WTC11 (cell line): Measurements from ENCODE around the gene AGBL1. TPM values are rescaled to one million over a fixed set of nuclear protein-coding genes. Genes with fewer than 3 reads are reported as not detected.

Source experiments
- ATAC-seq: fragments of 200-7000 bp; cut with Tn5 transposase; 2 replicates; pipeline ENCODE4 v1.10.0; 2021; ENCODE audit warnings: mild to moderate bottlenecking, moderate library complexity
- CTCF ChIA-PET: fragments of 300-600 bp; sonication (Branson Sonifier 250); formaldehyde crosslinking; loops from one replicate; lab custom pipeline; 2021; ENCODE audit warnings: antibody characterized with exemption; lab: Charles Lee
- POLR2A ChIA-PET: fragments of 350-600 bp; sonication (Branson Sonifier 250); formaldehyde crosslinking; loops from one replicate; lab custom pipeline; 2021; ENCODE audit warnings: antibody characterized with exemption; lab: Charles Lee
- DNase-seq: peaks from one replicate; pipeline ENCODE4 v3.0.0; 2021; ENCODE audit warnings: low spot score
- H3K27ac Mint-ChIP-seq: 2 replicates; pipeline ENCODE4 v1.8.0; 2021; ENCODE audit warnings: mixed read lengths
- H3K27me3 Mint-ChIP-seq: 2 replicates; pipeline ENCODE4 v1.8.0; 2021; ENCODE audit warnings: low read depth, mild to moderate bottlenecking, moderate library complexity, mixed read lengths
- H3K36me3 Mint-ChIP-seq: 2 replicates; pipeline ENCODE4 v1.8.0; 2021; ENCODE audit warnings: mixed read lengths
- H3K4me1 Mint-ChIP-seq: 2 replicates; pipeline ENCODE4 v1.8.0; 2022; ENCODE audit warnings: mixed read lengths
- H3K4me3 Mint-ChIP-seq: 2 replicates; pipeline ENCODE4 v1.8.0; 2021; ENCODE audit warnings: mild to moderate bottlenecking, moderate library complexity, mixed read lengths
- H3K9me3 Mint-ChIP-seq: 2 replicates; pipeline ENCODE4 v1.8.0; 2021; ENCODE audit warnings: mixed read lengths
- ARID4B ChIP-seq: sonication (generic); formaldehyde crosslinking; IDR thresholded peaks from 2 replicates; pipeline ENCODE4 v1.8.0; 2023; ENCODE audit warnings: missing genetic modification reagents, mild to moderate bottlenecking, borderline replicate concordance
- CDX4 ChIP-seq: fragments of 250-450 bp; sonication (Bioruptor Pico); IDR thresholded peaks from 2 replicates; pipeline ENCODE4 v1.9.0; 2021; ENCODE audit warnings: moderate library complexity, mild to moderate bottlenecking, inconsistent platforms, borderline replicate concordance
- ESRRA ChIP-seq: sonication (generic); formaldehyde crosslinking; IDR thresholded peaks from 2 replicates; pipeline ENCODE4 v1.8.1; 2022; ENCODE audit warnings: mild to moderate bottlenecking, missing genetic modification reagents, borderline replicate concordance
- FOXK1 ChIP-seq: sonication (generic); formaldehyde crosslinking; IDR thresholded peaks from 2 replicates; pipeline ENCODE4 v1.8.0; 2022; ENCODE audit warnings: mild to moderate bottlenecking, moderate library complexity, missing genetic modification reagents
- FOXP1 ChIP-seq: sonication (generic); formaldehyde crosslinking; IDR thresholded peaks from 2 replicates; pipeline ENCODE4 v1.8.0; 2022; ENCODE audit warnings: missing genetic modification reagents, mild to moderate bottlenecking, moderate library complexity, borderline replicate concordance
- HMGA2 ChIP-seq: fragments of 250-450 bp; sonication (Bioruptor Pico); IDR thresholded peaks from 2 replicates; pipeline ENCODE4 v1.4.0; 2021; ENCODE audit warnings: mild to moderate bottlenecking, moderate library complexity
- IRF2 ChIP-seq: sonication (generic); formaldehyde crosslinking; IDR thresholded peaks from 2 replicates; pipeline ENCODE4 v1.8.0; 2022; ENCODE audit warnings: low read depth, missing genetic modification reagents, borderline replicate concordance
- MYBL2 ChIP-seq: sonication (generic); formaldehyde crosslinking; IDR thresholded peaks from 2 replicates; pipeline ENCODE4 v1.8.1; 2023; ENCODE audit warnings: mild to moderate bottlenecking, moderate library complexity, missing genetic modification reagents
- NR1H2 ChIP-seq: sonication (generic); formaldehyde crosslinking; IDR thresholded peaks from 2 replicates; pipeline ENCODE4 v1.9.0; 2021; ENCODE audit warnings: mild to moderate bottlenecking, moderate library complexity, missing genetic modification reagents
- NR3C1 ChIP-seq: sonication (generic); formaldehyde crosslinking; conservative IDR thresholded peaks from 2 replicates; pipeline ENCODE4 v1.8.1; 2023; ENCODE audit warnings: low read depth, mild to moderate bottlenecking, missing genetic modification reagents
- ZNF138 ChIP-seq: sonication (generic); formaldehyde crosslinking; conservative IDR thresholded peaks from 2 replicates; pipeline ENCODE4 v1.8.1; 2022; ENCODE audit warnings: mild to moderate bottlenecking, moderate library complexity, missing genetic modification reagents
- ZNF263 ChIP-seq: sonication (generic); formaldehyde crosslinking; IDR thresholded peaks from 2 replicates; pipeline ENCODE4 v1.8.1; 2022; ENCODE audit warnings: low read depth, mild to moderate bottlenecking, moderate library complexity, missing genetic modification reagents
- total RNA-seq: library from RNA; stranded (reverse); gene quantifications from 3 replicates; pipeline ENCODE4 v1.2.3, GENCODE V29; 2021
- TF ChIP-seq, protein P1 (sequence below): fragments of 250-450 bp; sonication (Bioruptor Pico); IDR thresholded peaks from 2 replicates; pipeline ENCODE4 v1.9.0; 2021; ENCODE audit warnings: mild to moderate bottlenecking
- TF ChIP-seq, protein P2 (sequence below): sonication (generic); formaldehyde crosslinking; IDR thresholded peaks from 2 replicates; pipeline ENCODE4 v1.8.0; 2022; ENCODE audit warnings: mild to moderate bottlenecking, missing genetic modification reagents
- TF ChIP-seq, protein P3 (sequence below): sonication (generic); formaldehyde crosslinking; IDR thresholded peaks from 2 replicates; pipeline ENCODE4 v1.8.0; 2022; ENCODE audit warnings: mild to moderate bottlenecking, missing genetic modification reagents
- TF ChIP-seq, protein P4 (sequence below): sonication (generic); formaldehyde crosslinking; IDR thresholded peaks from 2 replicates; pipeline ENCODE4 v1.8.0; 2023; ENCODE audit warnings: mild to moderate bottlenecking, missing genetic modification reagents

AGBL1 gene
- total RNA-seq, 1 experiment from 2014 or later, result not detected

- Mint-ChIP-seq H3K4me1 (no peaks in the 10 kb centered on the region), H3K4me3 (no peak overlapping the region), H3K9me3 (peaks cover 4% of the 10 kb centered on the region), H3K36me3 (no peaks in the 10 kb centered on the region), H3K27ac (no peak overlapping the region), H3K27me3 (no peaks in the 10 kb centered on the region)
- no peak for TF ChIP-seq ZNF263 (CRISPR knock-in tag)
- no peak for TF ChIP-seq NR3C1 (CRISPR knock-in tag)
- TF ChIP-seq, protein P1, sequence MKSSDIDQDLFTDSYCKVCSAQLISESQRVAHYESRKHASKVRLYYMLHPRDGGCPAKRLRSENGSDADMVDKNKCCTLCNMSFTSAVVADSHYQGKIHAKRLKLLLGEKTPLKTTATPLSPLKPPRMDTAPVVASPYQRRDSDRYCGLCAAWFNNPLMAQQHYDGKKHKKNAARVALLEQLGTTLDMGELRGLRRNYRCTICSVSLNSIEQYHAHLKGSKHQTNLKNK (CRISPR knock-in tag), result no peak
- TF ChIP-seq ESRRA (CRISPR knock-in tag), result no peak
- TF ChIP-seq, protein P2, sequence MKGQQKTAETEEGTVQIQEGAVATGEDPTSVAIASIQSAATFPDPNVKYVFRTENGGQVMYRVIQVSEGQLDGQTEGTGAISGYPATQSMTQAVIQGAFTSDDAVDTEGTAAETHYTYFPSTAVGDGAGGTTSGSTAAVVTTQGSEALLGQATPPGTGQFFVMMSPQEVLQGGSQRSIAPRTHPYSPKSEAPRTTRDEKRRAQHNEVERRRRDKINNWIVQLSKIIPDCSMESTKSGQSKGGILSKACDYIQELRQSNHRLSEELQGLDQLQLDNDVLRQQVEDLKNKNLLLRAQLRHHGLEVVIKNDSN (CRISPR knock-in tag), result no peak
- TF ChIP-seq HMGA2 (CRISPR knock-in tag), result no peak
- no peak for TF ChIP-seq ARID4B
- no peak for TF ChIP-seq MYBL2 (CRISPR knock-in tag)
- no peak for TF ChIP-seq FOXP1 (CRISPR knock-in tag)
- TF ChIP-seq NR1H2 (CRISPR knock-in tag), result no peak
- TF ChIP-seq FOXK1 (CRISPR knock-in tag), result no peak
- no peak for TF ChIP-seq CDX4
- TF ChIP-seq ZNF138 (CRISPR knock-in tag), result no peak
- TF ChIP-seq, protein P3, sequence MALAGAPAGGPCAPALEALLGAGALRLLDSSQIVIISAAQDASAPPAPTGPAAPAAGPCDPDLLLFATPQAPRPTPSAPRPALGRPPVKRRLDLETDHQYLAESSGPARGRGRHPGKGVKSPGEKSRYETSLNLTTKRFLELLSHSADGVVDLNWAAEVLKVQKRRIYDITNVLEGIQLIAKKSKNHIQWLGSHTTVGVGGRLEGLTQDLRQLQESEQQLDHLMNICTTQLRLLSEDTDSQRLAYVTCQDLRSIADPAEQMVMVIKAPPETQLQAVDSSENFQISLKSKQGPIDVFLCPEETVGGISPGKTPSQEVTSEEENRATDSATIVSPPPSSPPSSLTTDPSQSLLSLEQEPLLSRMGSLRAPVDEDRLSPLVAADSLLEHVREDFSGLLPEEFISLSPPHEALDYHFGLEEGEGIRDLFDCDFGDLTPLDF (CRISPR knock-in tag), result no peak
- TF ChIP-seq, protein P4, sequence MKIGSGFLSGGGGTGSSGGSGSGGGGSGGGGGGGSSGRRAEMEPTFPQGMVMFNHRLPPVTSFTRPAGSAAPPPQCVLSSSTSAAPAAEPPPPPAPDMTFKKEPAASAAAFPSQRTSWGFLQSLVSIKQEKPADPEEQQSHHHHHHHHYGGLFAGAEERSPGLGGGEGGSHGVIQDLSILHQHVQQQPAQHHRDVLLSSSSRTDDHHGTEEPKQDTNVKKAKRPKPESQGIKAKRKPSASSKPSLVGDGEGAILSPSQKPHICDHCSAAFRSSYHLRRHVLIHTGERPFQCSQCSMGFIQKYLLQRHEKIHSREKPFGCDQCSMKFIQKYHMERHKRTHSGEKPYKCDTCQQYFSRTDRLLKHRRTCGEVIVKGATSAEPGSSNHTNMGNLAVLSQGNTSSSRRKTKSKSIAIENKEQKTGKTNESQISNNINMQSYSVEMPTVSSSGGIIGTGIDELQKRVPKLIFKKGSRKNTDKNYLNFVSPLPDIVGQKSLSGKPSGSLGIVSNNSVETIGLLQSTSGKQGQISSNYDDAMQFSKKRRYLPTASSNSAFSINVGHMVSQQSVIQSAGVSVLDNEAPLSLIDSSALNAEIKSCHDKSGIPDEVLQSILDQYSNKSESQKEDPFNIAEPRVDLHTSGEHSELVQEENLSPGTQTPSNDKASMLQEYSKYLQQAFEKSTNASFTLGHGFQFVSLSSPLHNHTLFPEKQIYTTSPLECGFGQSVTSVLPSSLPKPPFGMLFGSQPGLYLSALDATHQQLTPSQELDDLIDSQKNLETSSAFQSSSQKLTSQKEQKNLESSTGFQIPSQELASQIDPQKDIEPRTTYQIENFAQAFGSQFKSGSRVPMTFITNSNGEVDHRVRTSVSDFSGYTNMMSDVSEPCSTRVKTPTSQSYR (CRISPR knock-in tag), result no peak
- TF ChIP-seq IRF2 (CRISPR knock-in tag), result no peak
- ATAC-seq (no peak), DNase-seq (no peak)
- ChIA-PET CTCF (no interaction called here), POLR2A (no interaction called here)
Observed at GRCh38 chr15:87032295-87032694, 952.6 kb downstream of the AGBL1 start.
